ENCODE measurements around the gene NRP2.

- TF ChIP-seq, protein P1, sequence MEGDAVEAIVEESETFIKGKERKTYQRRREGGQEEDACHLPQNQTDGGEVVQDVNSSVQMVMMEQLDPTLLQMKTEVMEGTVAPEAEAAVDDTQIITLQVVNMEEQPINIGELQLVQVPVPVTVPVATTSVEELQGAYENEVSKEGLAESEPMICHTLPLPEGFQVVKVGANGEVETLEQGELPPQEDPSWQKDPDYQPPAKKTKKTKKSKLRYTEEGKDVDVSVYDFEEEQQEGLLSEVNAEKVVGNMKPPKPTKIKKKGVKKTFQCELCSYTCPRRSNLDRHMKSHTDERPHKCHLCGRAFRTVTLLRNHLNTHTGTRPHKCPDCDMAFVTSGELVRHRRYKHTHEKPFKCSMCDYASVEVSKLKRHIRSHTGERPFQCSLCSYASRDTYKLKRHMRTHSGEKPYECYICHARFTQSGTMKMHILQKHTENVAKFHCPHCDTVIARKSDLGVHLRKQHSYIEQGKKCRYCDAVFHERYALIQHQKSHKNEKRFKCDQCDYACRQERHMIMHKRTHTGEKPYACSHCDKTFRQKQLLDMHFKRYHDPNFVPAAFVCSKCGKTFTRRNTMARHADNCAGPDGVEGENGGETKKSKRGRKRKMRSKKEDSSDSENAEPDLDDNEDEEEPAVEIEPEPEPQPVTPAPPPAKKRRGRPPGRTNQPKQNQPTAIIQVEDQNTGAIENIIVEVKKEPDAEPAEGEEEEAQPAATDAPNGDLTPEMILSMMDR (IDR thresholded peaks at IDR 0.05): no peak
- no peak for TF ChIP-seq POLR2A (IDR thresholded peaks at IDR 0.05; ENCODE audit: low read depth)
Observed at GRCh38 chr2:205708231-205708631, 25.9 kb downstream of the NRP2 start.

All from esophagus muscularis mucosa (tissue), 3 donors.